WERI-Rb-1 (cell line): ENCODE measurements around the gene SMIM23.

Source experiments
- DNase-seq: peaks from one replicate; pipeline ENCODE4 v3.0.0-alpha.2; 2020
- H3K27ac ChIP-seq: fragments of 250-450 bp; sonication (Bioruptor Pico); 2 replicates; pipeline ENCODE4 v1.5.1; 2020; ENCODE audit warnings: mild to moderate bottlenecking, moderate library complexity
- H3K27me3 ChIP-seq: fragments of 250-450 bp; sonication (Bioruptor Pico); 2 replicates; pipeline ENCODE4 v1.5.1; 2021; ENCODE audit warnings: mild to moderate bottlenecking, low read depth, moderate library complexity; ENCODE audit not compliant: insufficient read depth, severe bottlenecking
- H3K36me3 ChIP-seq: fragments of 250-450 bp; sonication (Bioruptor Pico); 2 replicates; pipeline ENCODE4 v1.5.1; 2020; ENCODE audit warnings: mild to moderate bottlenecking, moderate library complexity
- H3K4me3 ChIP-seq: 2 replicates; pipeline ENCODE4 v1.5.1; 2011; ENCODE audit warnings: low read depth, mild to moderate bottlenecking, control low read depth, low read length
- H3K9me3 ChIP-seq: fragments of 250-450 bp; sonication (Bioruptor Pico); 2 replicates; pipeline ENCODE4 v1.5.1; 2021; ENCODE audit warnings: mild to moderate bottlenecking, moderate library complexity; ENCODE audit not compliant: severe bottlenecking
- CTCF ChIP-seq: IDR thresholded peaks from 2 replicates; pipeline ENCODE4 v1.5.1; 2011; ENCODE audit warnings: low read depth, mild to moderate bottlenecking, control low read depth, inconsistent platforms, low read length

SMIM23 gene

GRCh38 chr5:171834461-171834860 lies 48.8 kb downstream of the SMIM23 start:
- Histone ChIP-seq H3K36me3 (no peaks in the 10 kb centered on the region), H3K9me3 (no peaks in the 10 kb centered on the region), H3K27ac (no peak overlapping the region), H3K27me3 (no peaks in the 10 kb centered on the region), H3K4me3 (no peak overlapping the region)
- TF ChIP-seq CTCF, result no peak
- no peak for DNase-seq

- no peak for DNase-seq
- H3K27ac ChIP-seq, result no peak overlapping the region
- no peak overlapping the region for H3K4me3 ChIP-seq
- peaks cover 2% of the 10 kb centered on the region for H3K9me3 ChIP-seq
- H3K27me3 ChIP-seq, result no peaks in the 10 kb centered on the region
- no peak for TF ChIP-seq CTCF
- no peaks in the 10 kb centered on the region for H3K36me3 ChIP-seq
These were observed 49.4 kb downstream of the SMIM23 start for GRCh38 chr5:171835066-171835465.

GRCh38 chr5:171837522-171837921 lies 51.9 kb downstream of the SMIM23 start:
- DNase-seq, result no peak
- no peak overlapping the region for H3K27ac ChIP-seq
- peaks cover 2% of the 10 kb centered on the region for H3K9me3 ChIP-seq
- H3K27me3 ChIP-seq, result no peaks in the 10 kb centered on the region
- H3K36me3 ChIP-seq, result no peaks in the 10 kb centered on the region
- H3K4me3 ChIP-seq, result no peak overlapping the region
- TF ChIP-seq CTCF, result no peak

GRCh38 chr5:171838066-171838465 lies 52.4 kb downstream of the SMIM23 start:
- Histone ChIP-seq H3K27me3 (no peaks in the 10 kb centered on the region), H3K9me3 (peaks cover 2% of the 10 kb centered on the region), H3K4me3 (no peak overlapping the region), H3K36me3 (no peaks in the 10 kb centered on the region), H3K27ac (no peak overlapping the region)
- no peak for DNase-seq
- TF ChIP-seq CTCF, result no peak

- Histone ChIP-seq H3K9me3 (peaks cover 2% of the 10 kb centered on the region), H3K27me3 (no peaks in the 10 kb centered on the region), H3K27ac (no peak overlapping the region), H3K4me3 (no peak overlapping the region), H3K36me3 (no peaks in the 10 kb centered on the region)
- no peak for DNase-seq
- TF ChIP-seq CTCF, result no peak
These were observed 53.5 kb downstream of the SMIM23 start for GRCh38 chr5:171839112-171839511.

GRCh38 chr5:171840066-171840465 lies 54.4 kb downstream of the SMIM23 start:
- Histone ChIP-seq H3K36me3 (no peaks in the 10 kb centered on the region), H3K9me3 (peaks cover 2% of the 10 kb centered on the region), H3K27me3 (no peaks in the 10 kb centered on the region), H3K4me3 (no peak overlapping the region), H3K27ac (no peak overlapping the region)
- no peak for DNase-seq
- TF ChIP-seq CTCF, result no peak
